ENCODE measurements around the gene BCAS1. TPM values are rescaled to one million over a fixed set of nuclear protein-coding genes. Genes with fewer than 3 reads are reported as not detected.

The BCAS1 gene
- total and polyA plus RNA-seq, 2 donors (not counting 3 experiments of a cell fraction or from before 2014, with no cell fraction given), result not detected

- H3K36me3 ChIP-seq (ENCODE audit: control insufficient read depth in 2 of 2, extremely low read depth in 1 of 2, insufficient read depth in 2 of 2, low read length in 2 of 2), result no peaks in the 10 kb centered on the region
- no peak overlapping the region for H3K9ac ChIP-seq (replicated peaks; ENCODE audit: extremely low read depth, insufficient read depth, low read length)
- H2AFZ ChIP-seq (ENCODE audit: low read depth, low read length), result no peak overlapping the region
- H3K4me1 ChIP-seq (ENCODE audit: control insufficient read depth, extremely low read depth, insufficient read depth, low read length), result no peaks in the 10 kb centered on the region
- no TSS peak for BruUV-seq (replicated peaks)
- FAIRE-seq (no peak), DNase-seq (ENCODE audit: low read depth, low spot score) (no peak)
- dilution Hi-C loops (cut with MboI; ENCODE audit: extremely low pct_ligation_motif_present, low sequenced_read_pairs), result no loop called here
- no peaks in the 10 kb centered on the region for H3K9me1 ChIP-seq (replicated peaks; ENCODE audit: control insufficient read depth, extremely low read depth, insufficient read depth, low read length)
- H3K27me3 ChIP-seq (ENCODE audit: control insufficient read depth in 2 of 2, insufficient read depth in 2 of 2, low read length in 2 of 2), result no peaks in the 10 kb centered on the region
- H4K20me1 ChIP-seq (replicated peaks; ENCODE audit: control insufficient read depth, extremely low read depth, insufficient read depth, low read length), result no peaks in the 10 kb centered on the region
- H3K4me2 ChIP-seq (ENCODE audit: insufficient read depth, low read length), result no peak overlapping the region
- ChIA-PET CTCF (no interaction called here), POLR2A (no interaction called here)
- H3K9me3 ChIP-seq (replicated peaks; ENCODE audit: control insufficient read depth, insufficient read depth, low read length), result no peaks in the 10 kb centered on the region
- H3K79me2 ChIP-seq (ENCODE audit: control insufficient read depth, insufficient read depth, low read length), result no peaks in the 10 kb centered on the region
- no peak overlapping the region for H3K4me3 ChIP-seq (replicated peaks in 1 of 3; ENCODE audit: insufficient read depth in 1 of 3, low read depth in 1 of 3, low read length in 3 of 3)
- intact Hi-C loops (cut with micrococcal nuclease), result no loop called here
- TF ChIP-seq JUN (IDR thresholded peaks at IDR 0.05; ENCODE audit: borderline replicate concordance, insufficient read depth, insufficient read length, low read depth) (no peak), EZH2 (IDR thresholded peaks at IDR 0.05; ENCODE audit: borderline replicate concordance, low read depth, low read length, severe bottlenecking) (no peak), POLR2AphosphoS5 (IDR thresholded peaks at IDR 0.05; ENCODE audit: insufficient read depth, low read depth, low read length) (no peak), MYC (IDR thresholded peaks at IDR 0.05; ENCODE audit: low read depth, low read length) (no peak), POLR2A (IDR thresholded peaks at IDR 0.05; ENCODE audit: low read depth, low read length) (no peak), GATA2 (IDR thresholded peaks at IDR 0.05; ENCODE audit: insufficient read depth, insufficient read length, low read depth, low read length) (no peak)
- H3K27ac ChIP-seq (ENCODE audit: insufficient read depth, low read depth, low read length), result no peak overlapping the region
Measured at GRCh38 chr20:53990003-53990402, 80.4 kb downstream of the BCAS1 start.

GRCh38 chr20:53989401-53989800 is 81.0 kb downstream of the BCAS1 start:
- Histone ChIP-seq H3K27ac (ENCODE audit: insufficient read depth, low read depth, low read length) (no peak overlapping the region), H3K9me1 (replicated peaks; ENCODE audit: control insufficient read depth, extremely low read depth, insufficient read depth, low read length) (no peaks in the 10 kb centered on the region), H3K4me1 (ENCODE audit: control insufficient read depth, extremely low read depth, insufficient read depth, low read length) (no peaks in the 10 kb centered on the region), H3K36me3 (ENCODE audit: control insufficient read depth in 2 of 2, extremely low read depth in 1 of 2, insufficient read depth in 2 of 2, low read length in 2 of 2) (no peaks in the 10 kb centered on the region), H3K4me3 (replicated peaks in 1 of 3; ENCODE audit: insufficient read depth in 1 of 3, low read depth in 1 of 3, low read length in 3 of 3) (no peak overlapping the region), H3K4me2 (ENCODE audit: insufficient read depth, low read length) (no peak overlapping the region), H4K20me1 (replicated peaks; ENCODE audit: control insufficient read depth, extremely low read depth, insufficient read depth, low read length) (no peaks in the 10 kb centered on the region), H2AFZ (ENCODE audit: low read depth, low read length) (no peak overlapping the region), H3K27me3 (ENCODE audit: control insufficient read depth in 2 of 2, insufficient read depth in 2 of 2, low read length in 2 of 2) (no peaks in the 10 kb centered on the region), H3K9me3 (replicated peaks; ENCODE audit: control insufficient read depth, insufficient read depth, low read length) (no peaks in the 10 kb centered on the region), H3K79me2 (ENCODE audit: control insufficient read depth, insufficient read depth, low read length) (no peaks in the 10 kb centered on the region), H3K9ac (replicated peaks; ENCODE audit: extremely low read depth, insufficient read depth, low read length) (no peak overlapping the region)
- dilution Hi-C loops (cut with MboI; ENCODE audit: extremely low pct_ligation_motif_present, low sequenced_read_pairs) (no loop called here), intact Hi-C loops (cut with micrococcal nuclease) (no loop called here)
- FAIRE-seq, result no peak
- no peak for TF ChIP-seq FOS (IDR thresholded peaks at IDR 0.05; ENCODE audit: borderline replicate concordance, insufficient read depth, low read length)
- ChIA-PET POLR2A (no interaction called here), CTCF (no interaction called here)
- no TSS peak for BruUV-seq (replicated peaks)
- DNase-seq (ENCODE audit: low read depth, low spot score), result no peak
